ENCODE data around the gene VPS39. TPM values are rescaled to one million over a fixed set of nuclear protein-coding genes. Genes with fewer than 3 reads are reported as not detected.

The VPS39 gene
- total RNA-seq, 1 donor from 2014 or later = 58.0 TPM

GRCh38 chr15:42151736-42152135, 56.4 kb downstream of the VPS39 start:
- Mint-ChIP-seq H3K4me1 (no peaks in the 10 kb centered on the region), H3K27ac (no peak overlapping the region), H3K27me3 (no peaks in the 10 kb centered on the region), H3K9me3 (no peaks in the 10 kb centered on the region), H3K36me3 (ENCODE audit: low read depth) (no peaks in the 10 kb centered on the region), H3K4me3 (no peak overlapping the region)
- DNase-seq = no peak
- intact Hi-C loops (cut with micrococcal nuclease) = no loop called here

GRCh38 chr15:42151141-42151561, 57.0 kb downstream of the VPS39 start:
- Mint-ChIP-seq H3K27me3 (no peaks in the 10 kb centered on the region), H3K4me1 (no peaks in the 10 kb centered on the region), H3K9me3 (no peaks in the 10 kb centered on the region), H3K27ac (no peak overlapping the region), H3K4me3 (no peak overlapping the region), H3K36me3 (ENCODE audit: low read depth) (no peaks in the 10 kb centered on the region)
- intact Hi-C loops (cut with micrococcal nuclease) = no loop called here
- no peak for DNase-seq

- no peaks in the 10 kb centered on the region for H3K27me3 Mint-ChIP-seq
- DNase-seq = no peak
- no peaks in the 10 kb centered on the region for H3K4me1 Mint-ChIP-seq
- H3K27ac Mint-ChIP-seq = no peak overlapping the region
- H3K36me3 Mint-ChIP-seq (ENCODE audit: low read depth) = no peaks in the 10 kb centered on the region
- H3K4me3 Mint-ChIP-seq = no peak overlapping the region
- no peaks in the 10 kb centered on the region for H3K9me3 Mint-ChIP-seq
- intact Hi-C loops (cut with micrococcal nuclease) = no loop called here
These were observed 57.7 kb downstream of the VPS39 start for GRCh38 chr15:42150219-42150970.

GRCh38 chr15:42149493-42150218, 58.4 kb downstream of the VPS39 start:
- intact Hi-C loops (cut with micrococcal nuclease) = no loop called here
- DNase-seq = no peak
- no peaks in the 10 kb centered on the region for H3K4me1 Mint-ChIP-seq

GRCh38 chr15:42148808-42149492, 59.2 kb downstream of the VPS39 start:
- Mint-ChIP-seq H3K9me3 (no peaks in the 10 kb centered on the region), H3K27ac (no peak overlapping the region), H3K27me3 (peaks cover 2% of the 10 kb centered on the region), H3K36me3 (ENCODE audit: low read depth) (no peaks in the 10 kb centered on the region), H3K4me1 (no peaks in the 10 kb centered on the region), H3K4me3 (no peak overlapping the region)
- intact Hi-C loops (cut with micrococcal nuclease) = no loop called here
- no peak for DNase-seq

More at GRCh38 chr15:42149493-42150218, 58.4 kb downstream of the VPS39 start:
- H3K4me3 Mint-ChIP-seq = no peak overlapping the region
- peaks cover 2% of the 10 kb centered on the region for H3K27me3 Mint-ChIP-seq
- no peak overlapping the region for H3K27ac Mint-ChIP-seq
- no peaks in the 10 kb centered on the region for H3K36me3 Mint-ChIP-seq (ENCODE audit: low read depth)
- no peaks in the 10 kb centered on the region for H3K9me3 Mint-ChIP-seq

GRCh38 chr15:42147431-42147735, 60.7 kb downstream of the VPS39 start:
- no peaks in the 10 kb centered on the region for H3K4me1 Mint-ChIP-seq
- no peaks in the 10 kb centered on the region for H3K9me3 Mint-ChIP-seq
- H3K36me3 Mint-ChIP-seq (ENCODE audit: low read depth) = no peaks in the 10 kb centered on the region
- intact Hi-C loops (cut with micrococcal nuclease) = no loop called here
- no peak overlapping the region for H3K27ac Mint-ChIP-seq
- peaks cover 2% of the 10 kb centered on the region for H3K27me3 Mint-ChIP-seq
- H3K4me3 Mint-ChIP-seq = no peak overlapping the region
- no peak for DNase-seq

GRCh38 chr15:42146551-42147430, 61.3 kb downstream of the VPS39 start:
- peaks cover 2% of the 10 kb centered on the region for H3K27me3 Mint-ChIP-seq
- intact Hi-C loops (cut with micrococcal nuclease) = no loop called here
- no peaks in the 10 kb centered on the region for H3K4me1 Mint-ChIP-seq
- no peaks in the 10 kb centered on the region for H3K36me3 Mint-ChIP-seq (ENCODE audit: low read depth)
- H3K4me3 Mint-ChIP-seq = no peak overlapping the region
- H3K27ac Mint-ChIP-seq = no peak overlapping the region
- DNase-seq = no peak
- no peaks in the 10 kb centered on the region for H3K9me3 Mint-ChIP-seq

GRCh38 chr15:42145546-42146455, 62.3 kb downstream of the VPS39 start:
- H3K4me3 Mint-ChIP-seq = no peak overlapping the region
- intact Hi-C loops (cut with micrococcal nuclease) = no loop called here
- H3K4me1 Mint-ChIP-seq = no peaks in the 10 kb centered on the region
- no peak for DNase-seq
- peaks cover 2% of the 10 kb centered on the region for H3K27me3 Mint-ChIP-seq
- no peak overlapping the region for H3K27ac Mint-ChIP-seq
- H3K36me3 Mint-ChIP-seq (ENCODE audit: low read depth) = no peaks in the 10 kb centered on the region
- no peaks in the 10 kb centered on the region for H3K9me3 Mint-ChIP-seq

- H3K9me3 Mint-ChIP-seq = no peaks in the 10 kb centered on the region
- intact Hi-C loops (cut with micrococcal nuclease) = no loop called here
- H3K27ac Mint-ChIP-seq = no peak overlapping the region
- no peak overlapping the region for H3K4me3 Mint-ChIP-seq
- DNase-seq = no peak
- peaks cover 2% of the 10 kb centered on the region for H3K27me3 Mint-ChIP-seq
- no peaks in the 10 kb centered on the region for H3K36me3 Mint-ChIP-seq (ENCODE audit: low read depth)
- H3K4me1 Mint-ChIP-seq = no peaks in the 10 kb centered on the region
These were observed 63.2 kb downstream of the VPS39 start for GRCh38 chr15:42144841-42145375.

GRCh38 chr15:42143866-42144625, 64.1 kb downstream of the VPS39 start:
- Mint-ChIP-seq H3K4me1 (no peaks in the 10 kb centered on the region), H3K4me3 (no peak overlapping the region), H3K36me3 (ENCODE audit: low read depth) (no peaks in the 10 kb centered on the region), H3K27ac (no peak overlapping the region), H3K27me3 (peaks cover 2% of the 10 kb centered on the region), H3K9me3 (no peaks in the 10 kb centered on the region)
- DNase-seq = no peak
- intact Hi-C loops (cut with micrococcal nuclease) = no loop called here

GRCh38 chr15:42143356-42143755, 64.7 kb downstream of the VPS39 start:
- intact Hi-C loops (cut with micrococcal nuclease) = no loop called here
- H3K27me3 Mint-ChIP-seq = peaks cover 2% of the 10 kb centered on the region
- no peaks in the 10 kb centered on the region for H3K4me1 Mint-ChIP-seq
- H3K4me3 Mint-ChIP-seq = no peak overlapping the region
- no peak overlapping the region for H3K27ac Mint-ChIP-seq
- H3K36me3 Mint-ChIP-seq (ENCODE audit: low read depth) = no peaks in the 10 kb centered on the region
- no peaks in the 10 kb centered on the region for H3K9me3 Mint-ChIP-seq
- no peak for DNase-seq

Data from activated CD4-positive, alpha-beta T cell treated with anti-CD3 and anti-CD28 coated beads, Interleukin-2, amount 10 ng/mL, durations not matched to agents 24 days and 14 days (primary cell).